SK-N-MC (cell line): ENCODE data around the gene HNRNPAB.

Experiments used
- DNase-seq: peaks from one replicate; pipeline ENCODE4 v3.0.0-alpha.2; 2011; ENCODE audit warnings: low read depth, low spot score
- H3K27ac ChIP-seq: fragments of 200-600 bp; sonication (generic); 2 replicates; pipeline ENCODE4 v1.5.1; 2016; ENCODE audit warnings: mixed run types
- H3K36me3 ChIP-seq: fragments of 200-600 bp; sonication (generic); 2 replicates; pipeline ENCODE4 v1.6.1; 2017; ENCODE audit warnings: antibody characterized with exemption, low read length, mixed read lengths; ENCODE audit not compliant: insufficient read depth
- H3K4me3 ChIP-seq: fragments of 200-600 bp; sonication (generic); 2 replicates; pipeline ENCODE4 v1.5.1; 2016
- H3K9ac ChIP-seq: fragments of 200-600 bp; sonication (generic); 2 replicates; pipeline ENCODE4 v1.8.0; 2017; ENCODE audit warnings: mixed run types, mixed read lengths; ENCODE audit not compliant: insufficient read length
- H3K9me3 ChIP-seq: fragments of 200-600 bp; sonication (generic); 2 replicates; pipeline ENCODE4 v1.6.1; 2017; ENCODE audit warnings: low read depth, mild to moderate bottlenecking, antibody characterized with exemption, low read length, moderate library complexity, mixed read lengths
- EZH2 ChIP-seq: fragments of 200-600 bp; sonication (generic); IDR thresholded peaks from one replicate; pipeline ENCODE4 v1.6.1; 2017; ENCODE audit warnings: antibody characterized with exemption
- FOXP2 ChIP-seq: optimal IDR thresholded peaks from 2 replicates; pipeline ENCODE3; 2011; ENCODE audit warnings: mild to moderate bottlenecking, moderate library complexity; ENCODE audit not compliant: insufficient read depth; ENCODE audit errors: extremely low read length, control extremely low read depth
- POLR2AphosphoS5 ChIP-seq: IDR thresholded peaks from 2 replicates; pipeline ENCODE4 v1.6.1; 2012; ENCODE audit warnings: mild to moderate bottlenecking, low read depth, low read length, borderline replicate concordance

HNRNPAB gene

DNA sequence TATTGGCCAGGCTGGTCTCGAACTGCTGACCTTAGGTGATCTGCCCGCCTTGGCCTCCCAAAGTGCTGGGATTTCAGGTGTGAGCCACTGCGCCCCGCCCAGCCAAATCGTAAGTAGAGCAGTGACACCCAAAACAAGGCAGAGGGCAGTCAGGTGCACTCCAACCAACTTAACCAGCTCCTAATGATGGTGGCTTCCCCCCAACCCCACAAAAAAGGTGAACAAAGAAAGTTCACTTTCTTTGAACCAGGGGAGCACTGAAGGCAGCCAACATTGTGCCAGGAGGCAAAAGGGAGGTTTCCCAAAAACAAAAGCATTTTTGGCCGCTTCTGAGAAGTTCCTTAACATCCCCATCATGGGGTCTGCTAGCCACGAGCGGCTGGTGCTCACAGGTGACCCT lies 26.8 kb upstream of the HNRNPAB start:
- no peak overlapping the region for H3K27ac ChIP-seq
- H3K9me3 ChIP-seq = no peaks in the 10 kb centered on the region
- no peak for DNase-seq

DNA sequence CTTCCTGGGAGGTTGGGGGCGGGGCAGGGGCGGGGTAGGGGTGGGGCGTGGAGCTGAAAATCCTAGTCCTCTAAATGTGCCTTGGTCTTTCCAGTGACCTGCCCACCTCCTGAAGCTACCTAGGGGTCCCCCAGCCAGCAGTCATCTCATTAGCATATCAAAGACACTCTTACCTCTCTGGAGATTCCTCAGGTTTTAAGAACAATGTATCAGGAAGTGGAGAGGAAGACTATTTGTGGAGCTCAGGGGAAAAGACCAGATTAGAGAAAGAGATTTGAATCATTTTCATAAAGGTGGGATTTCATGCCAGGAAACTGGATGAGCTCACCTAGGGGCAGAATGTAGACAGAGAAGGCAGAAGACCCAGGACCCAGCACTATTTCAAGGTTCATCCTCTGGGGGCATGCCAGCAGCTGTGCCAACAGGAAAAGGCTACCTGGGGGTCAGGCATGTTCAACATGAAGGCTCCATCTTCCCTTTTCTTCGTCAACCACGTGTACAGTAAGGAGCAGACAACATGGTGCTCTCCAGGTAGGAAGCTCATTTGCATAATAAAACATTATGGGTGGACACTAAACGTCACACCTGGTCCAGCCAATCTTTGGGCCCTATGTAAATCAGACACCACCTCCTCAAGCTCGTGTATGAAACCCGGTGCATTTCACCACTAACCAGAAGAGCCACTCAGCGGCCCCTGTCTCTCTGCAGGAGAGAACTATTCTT lies 24.0 kb upstream of the HNRNPAB start:
- no peak for DNase-seq
- H3K36me3 ChIP-seq = no peaks in the 10 kb centered on the region
- H3K9ac ChIP-seq = no peak overlapping the region
- no peaks in the 10 kb centered on the region for H3K9me3 ChIP-seq
- no peak for TF ChIP-seq EZH2
- no peak for TF ChIP-seq POLR2AphosphoS5
- TF ChIP-seq FOXP2 = no peak
- H3K4me3 ChIP-seq = no peak overlapping the region
- H3K27ac ChIP-seq = no peak overlapping the region

More for the DNA sequence above, 26.8 kb upstream of the HNRNPAB start:
- TF ChIP-seq POLR2AphosphoS5 (no peak), FOXP2 (no peak), EZH2 (no peak)
- H3K4me3 ChIP-seq = no peak overlapping the region
- no peaks in the 10 kb centered on the region for H3K36me3 ChIP-seq
- H3K9ac ChIP-seq = no peak overlapping the region

DNA sequence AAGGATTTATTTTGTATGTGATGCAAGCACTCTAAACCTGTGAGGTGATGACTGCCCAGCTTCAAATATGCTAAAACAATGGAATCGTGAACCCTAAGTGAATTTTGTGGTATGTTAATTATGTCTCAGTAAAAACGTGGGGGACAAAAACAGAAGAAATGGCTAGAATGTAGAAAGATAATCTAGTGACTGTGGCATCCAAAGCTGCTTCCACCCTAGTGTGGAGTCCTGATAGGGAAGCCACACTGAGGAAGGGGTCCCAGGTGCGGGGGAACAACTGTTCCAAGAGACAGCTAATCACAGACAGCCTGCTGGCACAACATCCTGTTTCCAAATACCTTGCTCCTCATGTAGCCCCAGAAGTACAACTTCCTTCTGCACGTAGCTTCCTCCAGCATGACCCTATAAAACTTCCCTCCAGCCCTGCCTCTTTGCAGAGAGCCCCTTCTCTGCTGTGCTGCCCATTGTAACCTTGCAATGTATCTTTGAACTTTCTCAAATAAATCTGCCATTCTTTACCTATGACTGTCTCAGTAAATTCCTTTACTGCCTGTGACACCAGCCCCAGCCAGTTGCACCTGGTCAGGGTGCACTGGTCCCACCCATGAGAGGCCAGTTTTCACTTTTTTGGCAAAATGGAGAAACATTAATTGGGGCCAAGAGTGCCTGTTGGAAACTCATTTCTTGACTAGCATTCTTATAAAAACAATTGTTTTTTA lies 22.0 kb upstream of the HNRNPAB start:
- TF ChIP-seq FOXP2 = no peak
- no peak for TF ChIP-seq EZH2
- no peak for TF ChIP-seq POLR2AphosphoS5
- no peak overlapping the region for H3K9ac ChIP-seq
- no peak for DNase-seq
- no peaks in the 10 kb centered on the region for H3K36me3 ChIP-seq
- no peaks in the 10 kb centered on the region for H3K9me3 ChIP-seq
- no peak overlapping the region for H3K4me3 ChIP-seq
- H3K27ac ChIP-seq = no peak overlapping the region

DNA sequence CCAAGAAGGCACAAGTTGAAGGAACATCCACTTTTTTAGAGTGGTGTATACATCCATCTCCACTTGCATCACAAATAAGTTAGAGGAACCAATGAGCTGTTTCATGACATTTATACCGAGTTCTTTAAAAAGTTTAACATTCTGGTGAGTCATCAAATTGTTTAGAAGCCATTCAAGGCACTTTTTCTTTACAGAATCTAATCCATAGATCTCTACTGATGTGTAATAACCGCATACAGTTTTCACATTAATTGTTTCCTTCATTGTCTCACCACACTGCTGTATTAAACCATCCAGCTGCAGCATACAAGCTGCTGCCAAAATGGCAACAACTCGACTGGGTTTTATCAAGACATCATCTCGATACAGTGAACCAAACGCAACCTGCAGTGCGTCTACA lies 17.9 kb upstream of the HNRNPAB start:
- no peak overlapping the region for H3K4me3 ChIP-seq
- H3K27ac ChIP-seq = peak overlapping the region; percentile 74
- TF ChIP-seq EZH2 = no peak
- no peak for TF ChIP-seq FOXP2
- no peak for TF ChIP-seq POLR2AphosphoS5
- DNase-seq = no peak
- no peaks in the 10 kb centered on the region for H3K36me3 ChIP-seq
- H3K9me3 ChIP-seq = no peaks in the 10 kb centered on the region
- no peak overlapping the region for H3K9ac ChIP-seq

DNA sequence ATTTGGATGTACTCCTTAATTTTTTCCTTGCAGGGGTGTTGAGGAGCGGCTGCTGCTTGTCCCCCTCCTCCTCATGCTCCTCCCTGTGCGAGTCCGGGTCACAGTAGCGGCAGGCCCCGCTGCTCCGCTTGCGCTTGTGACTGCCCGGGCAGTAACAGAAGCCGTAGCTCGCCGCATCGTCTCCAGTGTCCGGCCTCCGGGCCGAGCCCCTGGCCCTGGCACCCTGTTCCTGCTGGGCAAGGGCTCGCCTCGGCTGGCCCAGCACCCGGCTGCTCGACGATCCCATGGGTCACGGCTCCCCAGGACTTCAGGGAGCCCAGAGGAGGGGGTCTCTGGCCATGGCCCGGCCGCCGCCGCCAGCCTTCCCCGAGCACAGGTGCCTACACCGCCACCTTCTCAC lies 17.3 kb upstream of the HNRNPAB start, which contains the start of gene GMCL2:
TSS of gene GMCL2 (minus strand) at position 358 of the 400 bp plus-strand sequence. CDS start at position 286, 72 bp downstream.
- H3K27ac ChIP-seq = peak within 1 kb of the TSS; percentile 74
- H3K9me3 ChIP-seq = no peaks in the 10 kb centered on the region
- TF ChIP-seq POLR2AphosphoS5 (no peak), FOXP2 (no peak), EZH2 (no peak)
- H3K36me3 ChIP-seq = no peaks in the 10 kb centered on the region
- no peak within 1 kb of the TSS for H3K4me3 ChIP-seq
- no peak for DNase-seq
- no peak within 1 kb of the TSS for H3K9ac ChIP-seq

DNA sequence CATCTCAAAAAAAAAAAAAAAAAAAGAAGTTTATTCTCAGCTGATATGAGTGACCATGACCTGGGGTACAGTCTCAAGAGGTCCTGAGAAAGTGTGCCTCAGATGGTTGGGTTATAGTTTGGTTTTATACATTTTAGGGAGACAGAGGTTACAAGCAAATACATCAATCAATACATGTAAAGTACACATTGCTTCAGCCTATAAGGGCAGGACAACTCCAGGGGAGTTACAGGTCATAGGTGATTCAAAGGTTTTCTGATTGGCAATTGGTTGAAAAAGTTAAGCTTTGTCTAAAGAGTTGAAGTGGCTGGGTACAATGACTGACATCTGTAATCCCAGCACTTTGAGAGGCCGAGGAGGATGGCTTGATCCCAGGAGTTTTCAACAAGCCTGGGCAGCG lies 14.9 kb upstream of the HNRNPAB start:
- Histone ChIP-seq H3K9ac (no peak overlapping the region), H3K9me3 (no peaks in the 10 kb centered on the region), H3K36me3 (no peaks in the 10 kb centered on the region), H3K4me3 (no peak overlapping the region), H3K27ac (no peak overlapping the region)
- TF ChIP-seq POLR2AphosphoS5 = no peak
- TF ChIP-seq FOXP2 = no peak
- TF ChIP-seq EZH2 = no peak
- DNase-seq = no peak

DNA sequence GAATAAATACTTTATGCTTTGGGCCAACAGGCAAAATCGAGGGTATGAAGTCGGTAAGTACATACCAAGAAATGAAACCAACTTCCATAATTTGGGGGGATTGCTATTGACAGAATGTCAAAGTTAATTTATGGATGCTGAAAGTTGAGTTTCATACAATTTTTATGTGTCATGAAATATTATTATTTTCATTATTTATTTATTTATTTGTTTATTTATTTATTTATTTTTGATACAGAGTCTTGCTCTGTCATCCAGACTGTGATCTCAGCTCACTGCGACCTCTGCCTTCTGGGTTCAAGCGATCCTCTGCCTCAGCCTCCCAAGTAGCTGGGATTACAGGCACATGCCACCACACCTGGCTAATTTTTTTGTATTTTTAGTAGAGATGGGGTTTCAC lies 12.7 kb upstream of the HNRNPAB start:
- TF ChIP-seq POLR2AphosphoS5 (no peak), EZH2 (no peak), FOXP2 (no peak)

DNA sequence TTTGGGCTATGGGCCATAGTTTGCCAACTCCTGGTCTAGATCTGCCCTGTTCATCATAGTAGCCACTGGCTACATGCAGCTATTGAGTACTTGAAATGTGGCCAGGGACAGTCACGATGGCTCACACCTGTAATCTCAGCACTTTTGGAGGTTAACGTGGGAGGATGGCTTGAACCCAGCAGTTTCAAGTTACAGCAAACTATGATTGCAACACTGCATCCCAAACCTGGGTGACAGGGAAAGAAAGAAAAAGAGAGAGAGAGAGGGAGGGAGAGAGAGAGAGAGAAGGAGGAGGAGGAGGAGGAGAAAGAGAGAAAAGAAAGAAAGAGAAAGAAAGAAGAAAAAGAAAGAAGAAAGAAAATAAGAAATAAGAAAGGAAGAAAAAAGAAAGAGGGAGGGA lies 12.1 kb upstream of the HNRNPAB start:
- TF ChIP-seq FOXP2 (no peak), EZH2 (no peak)
- no peak for DNase-seq
- no peak overlapping the region for H3K27ac ChIP-seq
- no peaks in the 10 kb centered on the region for H3K9me3 ChIP-seq
- no peaks in the 10 kb centered on the region for H3K36me3 ChIP-seq
- H3K9ac ChIP-seq = no peak overlapping the region
- H3K4me3 ChIP-seq = no peak overlapping the region

More for the DNA sequence above, 12.7 kb upstream of the HNRNPAB start:
- Histone ChIP-seq H3K9ac (no peak overlapping the region), H3K36me3 (no peaks in the 10 kb centered on the region), H3K4me3 (no peak overlapping the region), H3K9me3 (no peaks in the 10 kb centered on the region), H3K27ac (no peak overlapping the region)
- no peak for DNase-seq
